HepG2 (cell line): ENCODE results near the gene SGTB. TPM values are rescaled to one million over a fixed set of nuclear protein-coding genes. Genes with fewer than 3 reads are reported as not detected.

ENCODE experiments used
- CBX2 ChIP-seq, 2 experiments: fragments of 200-600 bp in 1 of 2; sonication (generic); formaldehyde crosslinking in 1 of 2; IDR thresholded peaks; 2 replicates each; pipeline versions ENCODE4 v1.7.0 to v1.8.1; 2018 to 2022; ENCODE audit warnings: low read depth in 2 of 2, low read length in 1 of 2, mild to moderate bottlenecking in 1 of 2, missing genetic modification reagents in 1 of 2
- DMAP1 ChIP-seq: IDR thresholded peaks from 2 replicates; pipeline ENCODE4 v1.6.1; 2016
- HDAC1 ChIP-seq: sonication (generic); formaldehyde crosslinking; IDR thresholded peaks from 2 replicates; pipeline ENCODE4 v1.5.1; 2020; ENCODE audit warnings: mild to moderate bottlenecking, missing genetic modification reagents
- HOXA5 ChIP-seq: sonication (generic); formaldehyde crosslinking; IDR thresholded peaks from 2 replicates; pipeline ENCODE4 v1.4.0; 2020; ENCODE audit warnings: missing genetic modification reagents
- SCMH1 ChIP-seq: sonication (generic); formaldehyde crosslinking; IDR thresholded peaks from 2 replicates; pipeline ENCODE4 v1.9.0; 2021; ENCODE audit warnings: missing genetic modification reagents, mild to moderate bottlenecking, borderline replicate concordance
- ZFP41 ChIP-seq: sonication (generic); formaldehyde crosslinking; IDR thresholded peaks from 2 replicates; pipeline ENCODE4 v1.4.0; 2020; ENCODE audit warnings: mild to moderate bottlenecking, missing genetic modification reagents, borderline replicate concordance
- ZFP90 ChIP-seq: sonication (generic); formaldehyde crosslinking; IDR thresholded peaks from 2 replicates; pipeline ENCODE4 v1.8.0; 2022; ENCODE audit warnings: missing genetic modification reagents, mild to moderate bottlenecking, inconsistent platforms, borderline replicate concordance
- ZNF225 ChIP-seq: sonication (generic); formaldehyde crosslinking; IDR thresholded peaks from 2 replicates; pipeline ENCODE4 v1.4.0; 2020; ENCODE audit warnings: mild to moderate bottlenecking, missing genetic modification reagents
- ZNF235 ChIP-seq: sonication (generic); formaldehyde crosslinking; IDR thresholded peaks from 2 replicates; pipeline ENCODE4 v1.8.1; 2023; ENCODE audit warnings: mild to moderate bottlenecking, missing genetic modification reagents, borderline replicate concordance
- ZNF446 ChIP-seq: sonication (generic); formaldehyde crosslinking; IDR thresholded peaks from 2 replicates; pipeline ENCODE4 v1.5.0; 2020; ENCODE audit warnings: mild to moderate bottlenecking, missing genetic modification reagents
- ZNF556 ChIP-seq: sonication (generic); formaldehyde crosslinking; IDR thresholded peaks from 2 replicates; pipeline ENCODE4 v1.4.0; 2020; ENCODE audit warnings: mild to moderate bottlenecking, missing genetic modification reagents, borderline replicate concordance
- ZNF652 ChIP-seq: IDR thresholded peaks from 2 replicates; pipeline ENCODE4 v1.6.1; 2016; ENCODE audit warnings: low read depth, borderline replicate concordance
- ZNF792 ChIP-seq: IDR thresholded peaks from 2 replicates; pipeline ENCODE4 v1.6.1; 2016
- polyA plus RNA-seq, 8 experiments: library from polyadenylated mRNA; depleted of rRNA in 3 of 8; stranded (reverse) in 7 of 8; unstranded in 1 of 8; fragments of >200 nt; fragmentation: Illumina TruSeq in 4 of 8; extraction: Trizol in 4 of 8; gene quantifications; 2 replicates each; pipeline versions ENCODE4 v1.2.1 to v1.2.3, GENCODE V29; 2011 to 2016; ENCODE audit warnings: low read depth in 4 of 8, missing spikeins in 1 of 8, mixed read lengths in 1 of 8; ENCODE audit not compliant: insufficient read depth in 1 of 8
- total RNA-seq, 5 experiments: library from RNA; depleted of rRNA; stranded (reverse); fragments of >200 nt; fragmentation: Illumina TruSeq; extraction: Trizol; gene quantifications; 2 replicates each; pipeline ENCODE4 v1.2.3, GENCODE V29; 2016; ENCODE audit warnings: low read depth in 1 of 5
- TF ChIP-seq, protein P1 (sequence below): sonication (generic); formaldehyde crosslinking; IDR thresholded peaks from 2 replicates; pipeline ENCODE4 v1.8.1; 2023; ENCODE audit warnings: mild to moderate bottlenecking, missing genetic modification reagents
- TF ChIP-seq, protein P2 (sequence below), 2 experiments: IDR thresholded peaks; 2 replicates each; pipeline ENCODE4 v1.6.1; 2011 to 2012; ENCODE audit warnings: low read length in 2 of 2, borderline replicate concordance in 1 of 2, low read depth in 1 of 2, mild to moderate bottlenecking in 1 of 2, moderate library complexity in 1 of 2
- TF ChIP-seq, protein P3 (sequence below): sonication (generic); formaldehyde crosslinking; IDR thresholded peaks from 2 replicates; pipeline ENCODE4 v1.4.0; 2020; ENCODE audit warnings: missing genetic modification reagents
- TF ChIP-seq, protein P4 (sequence below): IDR thresholded peaks from 2 replicates; pipeline ENCODE4 v1.6.1; 2016; ENCODE audit warnings: missing biosample characterization, missing genetic modification reagents, low read depth
- TF ChIP-seq, protein P5 (sequence below): sonication (generic); formaldehyde crosslinking; IDR thresholded peaks from 2 replicates; pipeline ENCODE4 v1.4.0; 2020; ENCODE audit warnings: missing genetic modification reagents

The SGTB gene
- total and polyA plus RNA-seq, 2 of the 13 experiments (the other 11 are each of a cell fraction or from before 2014, with no cell fraction given) = 5.2 to 11.2 TPM

DNA sequence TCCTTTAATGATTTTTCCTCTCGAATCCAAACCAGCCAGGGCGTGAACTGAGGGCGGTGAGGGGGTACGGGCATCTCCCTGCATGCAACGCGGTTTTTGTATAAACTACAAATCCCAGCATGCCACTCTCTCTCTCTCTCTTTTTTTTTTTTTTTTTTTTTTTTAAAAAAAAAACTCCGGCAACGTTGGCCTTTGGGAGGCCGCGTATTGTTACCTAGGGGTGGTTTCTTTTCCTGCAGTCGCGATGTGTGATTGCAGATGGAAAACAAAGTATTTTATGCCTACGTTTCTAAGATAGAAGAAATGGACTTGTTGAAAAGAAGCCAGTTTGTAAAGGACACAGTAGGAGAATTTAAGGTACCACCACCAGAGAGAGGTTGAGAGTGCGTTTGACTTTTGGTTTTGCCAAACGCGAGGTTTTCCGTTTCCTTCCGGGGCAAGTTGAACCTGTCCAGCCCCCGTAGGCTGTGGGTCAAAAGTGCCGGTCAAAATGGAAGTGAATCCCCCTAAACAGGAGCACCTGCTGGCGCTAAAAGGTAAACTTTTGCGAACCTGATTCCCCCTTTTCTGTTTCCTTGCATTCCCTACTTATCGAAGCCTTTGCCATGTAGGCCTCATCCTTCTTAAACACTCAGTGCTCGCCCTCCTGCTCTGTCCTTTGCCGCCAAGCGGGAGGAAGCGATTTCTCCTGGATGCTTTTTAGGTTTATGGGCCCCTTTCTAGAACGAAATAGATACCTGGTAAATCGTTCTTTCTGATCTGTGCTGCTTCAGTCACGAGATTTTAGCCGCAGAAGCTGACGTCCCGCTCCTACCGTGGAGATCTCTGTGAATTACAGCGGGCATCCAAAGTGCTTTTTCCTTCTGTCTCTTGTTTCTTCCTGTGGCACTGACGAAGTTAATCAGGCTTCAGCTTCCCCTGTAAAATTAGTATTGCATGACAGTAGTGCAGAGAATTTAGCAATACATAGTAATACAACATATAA, 97.0 kb downstream of the SGTB start, which contains the start of the genes SHLD3 and TRAPPC13 (continued):
- TF ChIP-seq, protein P1, sequence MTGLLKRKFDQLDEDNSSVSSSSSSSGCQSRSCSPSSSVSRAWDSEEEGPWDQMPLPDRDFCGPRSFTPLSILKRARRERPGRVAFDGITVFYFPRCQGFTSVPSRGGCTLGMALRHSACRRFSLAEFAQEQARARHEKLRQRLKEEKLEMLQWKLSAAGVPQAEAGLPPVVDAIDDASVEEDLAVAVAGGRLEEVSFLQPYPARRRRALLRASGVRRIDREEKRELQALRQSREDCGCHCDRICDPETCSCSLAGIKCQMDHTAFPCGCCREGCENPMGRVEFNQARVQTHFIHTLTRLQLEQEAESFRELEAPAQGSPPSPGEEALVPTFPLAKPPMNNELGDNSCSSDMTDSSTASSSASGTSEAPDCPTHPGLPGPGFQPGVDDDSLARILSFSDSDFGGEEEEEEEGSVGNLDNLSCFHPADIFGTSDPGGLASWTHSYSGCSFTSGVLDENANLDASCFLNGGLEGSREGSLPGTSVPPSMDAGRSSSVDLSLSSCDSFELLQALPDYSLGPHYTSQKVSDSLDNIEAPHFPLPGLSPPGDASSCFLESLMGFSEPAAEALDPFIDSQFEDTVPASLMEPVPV (CRISPR knock-in tag) = no peak
- TF ChIP-seq ZNF225 (CRISPR knock-in tag) = no peak
- no peak for TF ChIP-seq ZFP41
- TF ChIP-seq ZNF652 (CRISPR knock-in tag) = no peak
- no peak for TF ChIP-seq ZNF446 (CRISPR knock-in tag)
- TF ChIP-seq, protein P2, sequence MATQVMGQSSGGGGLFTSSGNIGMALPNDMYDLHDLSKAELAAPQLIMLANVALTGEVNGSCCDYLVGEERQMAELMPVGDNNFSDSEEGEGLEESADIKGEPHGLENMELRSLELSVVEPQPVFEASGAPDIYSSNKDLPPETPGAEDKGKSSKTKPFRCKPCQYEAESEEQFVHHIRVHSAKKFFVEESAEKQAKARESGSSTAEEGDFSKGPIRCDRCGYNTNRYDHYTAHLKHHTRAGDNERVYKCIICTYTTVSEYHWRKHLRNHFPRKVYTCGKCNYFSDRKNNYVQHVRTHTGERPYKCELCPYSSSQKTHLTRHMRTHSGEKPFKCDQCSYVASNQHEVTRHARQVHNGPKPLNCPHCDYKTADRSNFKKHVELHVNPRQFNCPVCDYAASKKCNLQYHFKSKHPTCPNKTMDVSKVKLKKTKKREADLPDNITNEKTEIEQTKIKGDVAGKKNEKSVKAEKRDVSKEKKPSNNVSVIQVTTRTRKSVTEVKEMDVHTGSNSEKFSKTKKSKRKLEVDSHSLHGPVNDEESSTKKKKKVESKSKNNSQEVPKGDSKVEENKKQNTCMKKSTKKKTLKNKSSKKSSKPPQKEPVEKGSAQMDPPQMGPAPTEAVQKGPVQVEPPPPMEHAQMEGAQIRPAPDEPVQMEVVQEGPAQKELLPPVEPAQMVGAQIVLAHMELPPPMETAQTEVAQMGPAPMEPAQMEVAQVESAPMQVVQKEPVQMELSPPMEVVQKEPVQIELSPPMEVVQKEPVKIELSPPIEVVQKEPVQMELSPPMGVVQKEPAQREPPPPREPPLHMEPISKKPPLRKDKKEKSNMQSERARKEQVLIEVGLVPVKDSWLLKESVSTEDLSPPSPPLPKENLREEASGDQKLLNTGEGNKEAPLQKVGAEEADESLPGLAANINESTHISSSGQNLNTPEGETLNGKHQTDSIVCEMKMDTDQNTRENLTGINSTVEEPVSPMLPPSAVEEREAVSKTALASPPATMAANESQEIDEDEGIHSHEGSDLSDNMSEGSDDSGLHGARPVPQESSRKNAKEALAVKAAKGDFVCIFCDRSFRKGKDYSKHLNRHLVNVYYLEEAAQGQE (IDR thresholded peaks at IDR 0.05; ENCODE audit: borderline replicate concordance in 1 of 2, low read depth in 1 of 2, low read length in 2 of 2) = 0 out of 4 replicates have a peak, but pooled peaks of 1 of the 2 experiments have one; percentile 22
- no peak for TF ChIP-seq ZNF792 (CRISPR knock-in tag)
- no peak for TF ChIP-seq HOXA5 (CRISPR knock-in tag)
- TF ChIP-seq ZNF556 (CRISPR knock-in tag) = no peak
- no peak for TF ChIP-seq ZFP90 (CRISPR knock-in tag)
- no peak for TF ChIP-seq CBX2 (IDR thresholded peaks at IDR 0.05; ENCODE audit: low read depth, low read length)
- no peak for TF ChIP-seq CBX2 (CRISPR knock-in tag; IDR thresholded peaks at IDR 0.05; ENCODE audit: low read depth)
- TF ChIP-seq, protein P3, sequence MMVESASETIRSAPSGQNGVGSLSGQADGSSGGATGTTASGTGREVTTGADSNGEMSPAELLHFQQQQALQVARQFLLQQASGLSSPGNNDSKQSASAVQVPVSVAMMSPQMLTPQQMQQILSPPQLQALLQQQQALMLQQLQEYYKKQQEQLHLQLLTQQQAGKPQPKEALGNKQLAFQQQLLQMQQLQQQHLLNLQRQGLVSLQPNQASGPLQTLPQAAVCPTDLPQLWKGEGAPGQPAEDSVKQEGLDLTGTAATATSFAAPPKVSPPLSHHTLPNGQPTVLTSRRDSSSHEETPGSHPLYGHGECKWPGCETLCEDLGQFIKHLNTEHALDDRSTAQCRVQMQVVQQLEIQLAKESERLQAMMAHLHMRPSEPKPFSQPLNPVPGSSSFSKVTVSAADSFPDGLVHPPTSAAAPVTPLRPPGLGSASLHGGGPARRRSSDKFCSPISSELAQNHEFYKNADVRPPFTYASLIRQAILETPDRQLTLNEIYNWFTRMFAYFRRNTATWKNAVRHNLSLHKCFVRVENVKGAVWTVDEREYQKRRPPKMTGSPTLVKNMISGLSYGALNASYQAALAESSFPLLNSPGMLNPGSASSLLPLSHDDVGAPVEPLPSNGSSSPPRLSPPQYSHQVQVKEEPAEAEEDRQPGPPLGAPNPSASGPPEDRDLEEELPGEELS = no peak
- peak; percentile 71 for TF ChIP-seq DMAP1 (CRISPR knock-in tag)
- no peak for TF ChIP-seq HDAC1 (CRISPR knock-in tag)
- no peak for TF ChIP-seq SCMH1 (CRISPR knock-in tag)
- TF ChIP-seq ZNF235 = no peak
- TF ChIP-seq, protein P4, sequence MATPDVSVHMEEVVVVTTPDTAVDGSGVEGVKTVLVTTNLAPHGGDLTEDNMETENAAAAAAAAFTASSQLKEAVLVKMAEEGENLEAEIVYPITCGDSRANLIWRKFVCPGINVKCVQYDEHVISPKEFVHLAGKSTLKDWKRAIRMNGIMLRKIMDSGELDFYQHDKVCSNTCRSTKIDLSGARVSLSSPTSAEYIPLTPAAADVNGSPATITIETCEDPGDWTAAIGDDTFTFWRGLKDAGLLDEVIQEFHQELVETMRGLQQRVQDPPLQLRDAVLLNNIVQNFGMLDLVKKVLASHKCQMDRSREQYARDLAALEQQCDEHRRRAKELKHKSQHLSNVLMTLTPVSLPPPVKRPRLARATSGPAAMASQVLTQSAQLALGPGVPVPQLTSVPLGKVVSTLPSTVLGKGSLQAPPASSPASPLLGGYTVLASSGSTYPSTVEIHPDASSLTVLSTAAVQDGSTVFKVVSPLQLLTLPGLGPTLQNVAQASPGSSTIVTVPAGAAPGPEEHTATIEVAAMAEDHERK (CRISPR knock-in tag) = no peak
- TF ChIP-seq, protein P5, sequence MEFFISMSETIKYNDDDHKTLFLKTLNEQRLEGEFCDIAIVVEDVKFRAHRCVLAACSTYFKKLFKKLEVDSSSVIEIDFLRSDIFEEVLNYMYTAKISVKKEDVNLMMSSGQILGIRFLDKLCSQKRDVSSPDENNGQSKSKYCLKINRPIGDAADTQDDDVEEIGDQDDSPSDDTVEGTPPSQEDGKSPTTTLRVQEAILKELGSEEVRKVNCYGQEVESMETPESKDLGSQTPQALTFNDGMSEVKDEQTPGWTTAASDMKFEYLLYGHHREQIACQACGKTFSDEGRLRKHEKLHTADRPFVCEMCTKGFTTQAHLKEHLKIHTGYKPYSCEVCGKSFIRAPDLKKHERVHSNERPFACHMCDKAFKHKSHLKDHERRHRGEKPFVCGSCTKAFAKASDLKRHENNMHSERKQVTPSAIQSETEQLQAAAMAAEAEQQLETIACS (CRISPR knock-in tag) = no peak
